Osteoblast (primary cell): ENCODE measurements around the gene SP2. TPM values are rescaled to one million over a fixed set of nuclear protein-coding genes. Genes with fewer than 3 reads are reported as not detected.

Source experiments
- DNase-seq: peaks from one replicate; pipeline ENCODE4 v3.0.0; 2011; ENCODE audit warnings: low spot score, mixed read lengths; ENCODE audit not compliant: insufficient read length; ENCODE audit errors: missing footprints
- H2AFZ ChIP-seq: 2 replicates; pipeline ENCODE4 v1.6.0; 2011; ENCODE audit warnings: mild to moderate bottlenecking, low read length
- H3K27ac ChIP-seq: 2 replicates; pipeline ENCODE4 v1.5.1; 2011; ENCODE audit warnings: mild to moderate bottlenecking, low read depth, low read length, moderate library complexity
- H3K27me3 ChIP-seq: 2 replicates; pipeline ENCODE4 v1.6.0; 2012; ENCODE audit warnings: mild to moderate bottlenecking, control low read depth, inconsistent platforms, low read length, moderate library complexity; ENCODE audit not compliant: insufficient read depth
- H3K36me3 ChIP-seq: 2 replicates; pipeline ENCODE4 v1.5.1; 2011; ENCODE audit warnings: mild to moderate bottlenecking, low read length, control low read depth, moderate library complexity; ENCODE audit not compliant: insufficient read depth
- H3K4me1 ChIP-seq: 2 replicates; pipeline ENCODE4 v1.5.1; 2011; ENCODE audit warnings: mild to moderate bottlenecking, low read length, control low read depth, moderate library complexity; ENCODE audit not compliant: insufficient read depth
- H3K4me2 ChIP-seq: 2 replicates; pipeline ENCODE4 v1.6.0; 2011; ENCODE audit warnings: mild to moderate bottlenecking, low read length; ENCODE audit not compliant: insufficient read depth
- H3K4me3 ChIP-seq: fragments of 200-600 bp; sonication (generic); 3 replicates; pipeline ENCODE4 v1.5.1; 2012; ENCODE audit warnings: mild to moderate bottlenecking, low read length, inconsistent platforms; ENCODE audit not compliant: insufficient read depth
- H3K79me2 ChIP-seq: 2 replicates; pipeline ENCODE4 v1.6.0; 2012; ENCODE audit warnings: mild to moderate bottlenecking, low read length, control low read depth, inconsistent platforms; ENCODE audit not compliant: insufficient read depth
- H3K9me3 ChIP-seq: 2 replicates; pipeline ENCODE4 v1.5.1; 2011; ENCODE audit warnings: low read depth, low read length, control low read depth
- H4K20me1 ChIP-seq: 2 replicates; pipeline ENCODE4 v1.6.0; 2012; ENCODE audit warnings: mild to moderate bottlenecking, low read length, control low read depth; ENCODE audit not compliant: insufficient read depth
- total RNA-seq: library from RNA; depleted of rRNA; stranded (reverse); fragments of >200 nt; gene quantifications from 2 replicates; pipeline ENCODE4 v1.2.3, GENCODE V29; 2012
- TF ChIP-seq, protein P1 (sequence below): IDR thresholded peaks from 2 replicates; pipeline ENCODE4 v1.5.1; 2011; ENCODE audit warnings: mild to moderate bottlenecking, low read depth, low read length, moderate library complexity; ENCODE audit errors: extremely low read depth

Gene SP2
- total RNA-seq, result 2.4 and 2.5 TPM in 2 replicates

DNA sequence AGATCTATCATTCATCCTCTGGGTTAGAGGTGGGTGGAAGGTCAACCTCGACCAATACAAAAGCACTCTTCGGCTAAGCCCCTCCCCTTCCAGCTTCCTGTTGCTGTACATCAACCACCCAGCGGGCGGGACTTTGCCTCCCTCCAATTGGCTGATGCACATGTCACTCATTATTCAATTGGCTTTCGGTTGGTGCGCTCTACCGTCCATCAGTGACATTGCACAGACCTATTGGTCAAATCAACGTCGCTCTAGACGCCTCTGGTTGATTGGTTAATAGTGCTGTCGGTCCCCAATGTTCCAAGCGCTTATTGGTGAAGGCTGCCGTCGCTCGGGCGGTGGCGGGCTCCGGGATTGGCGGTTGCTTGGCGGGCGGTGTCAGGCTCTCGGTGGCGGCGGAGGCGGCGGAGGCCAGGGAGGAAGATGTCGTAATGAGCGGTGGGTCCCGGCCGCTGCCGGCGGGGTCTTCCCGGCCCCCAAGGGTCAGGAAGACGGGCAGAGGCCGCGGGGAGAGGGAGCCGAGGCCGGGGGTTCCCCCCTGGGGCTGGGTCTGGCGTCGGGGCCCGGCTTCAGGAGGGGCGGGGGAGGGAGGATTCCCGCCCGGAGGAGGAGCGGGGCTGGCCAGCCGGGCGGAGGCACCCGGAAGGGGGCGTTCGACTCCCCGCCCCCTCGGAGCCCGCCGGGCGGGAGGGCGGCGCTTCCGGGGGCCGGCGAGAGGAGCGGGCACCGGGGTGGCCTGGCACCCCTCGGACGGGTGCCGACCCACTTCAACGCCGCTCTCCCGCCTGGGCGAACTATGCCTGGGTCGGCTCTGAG lies at the start of gene SP2:
SP2 (plus strand) TSS at position 381 of the 816 bp plus-strand sequence; CDS start at position 432, 51 bp downstream.
- H3K79me2 ChIP-seq, result peaks cover 42% of the 10 kb centered on the region
- no peaks in the 10 kb centered on the region for H4K20me1 ChIP-seq
- H3K27ac ChIP-seq, result peak within 1 kb of the TSS; percentile 90

DNA sequence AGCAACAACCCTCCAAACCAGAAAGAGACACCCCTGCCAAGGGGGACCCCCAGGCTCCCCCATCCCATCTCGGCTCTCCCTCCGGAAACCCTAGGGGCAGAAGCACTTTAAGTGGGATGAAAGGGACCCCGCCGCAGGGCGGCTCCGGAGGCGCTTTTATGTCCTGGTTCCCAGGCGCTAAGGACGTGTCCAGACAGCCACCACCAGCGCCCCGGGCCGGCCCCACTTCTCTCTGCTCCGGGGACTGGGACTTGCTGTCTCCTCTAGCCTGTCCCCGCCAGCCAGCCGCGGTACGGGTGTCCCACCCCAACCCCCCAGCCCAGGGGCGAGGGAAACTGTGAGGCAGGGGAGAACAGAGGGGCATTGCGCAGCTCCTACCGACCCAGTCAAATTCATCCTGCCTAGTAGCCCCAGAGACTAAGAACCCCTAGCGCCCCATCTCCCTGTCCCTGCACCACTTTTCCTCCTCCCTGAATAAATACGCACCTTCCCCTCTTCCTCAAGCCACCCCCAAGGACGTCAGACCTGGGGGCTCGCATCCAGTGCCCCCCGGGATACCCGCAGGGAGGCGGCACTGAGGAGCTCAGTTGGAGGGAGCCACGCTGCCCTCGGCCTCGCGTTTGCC lies 49.2 kb upstream of the SP2 start:
- Histone ChIP-seq H3K27me3 (peaks cover 48% of the 10 kb centered on the region), H3K9me3 (no peaks in the 10 kb centered on the region), H4K20me1 (no peaks in the 10 kb centered on the region), H3K79me2 (no peaks in the 10 kb centered on the region), H3K27ac (no peak overlapping the region), H3K4me1 (peaks cover 31% of the 10 kb centered on the region), H3K4me2 (no peak overlapping the region), H3K36me3 (no peaks in the 10 kb centered on the region), H3K4me3 (peak overlapping the region; percentile 33), H2AFZ (no peak overlapping the region)
- peak; percentile 66 for DNase-seq
- TF ChIP-seq, protein P1, sequence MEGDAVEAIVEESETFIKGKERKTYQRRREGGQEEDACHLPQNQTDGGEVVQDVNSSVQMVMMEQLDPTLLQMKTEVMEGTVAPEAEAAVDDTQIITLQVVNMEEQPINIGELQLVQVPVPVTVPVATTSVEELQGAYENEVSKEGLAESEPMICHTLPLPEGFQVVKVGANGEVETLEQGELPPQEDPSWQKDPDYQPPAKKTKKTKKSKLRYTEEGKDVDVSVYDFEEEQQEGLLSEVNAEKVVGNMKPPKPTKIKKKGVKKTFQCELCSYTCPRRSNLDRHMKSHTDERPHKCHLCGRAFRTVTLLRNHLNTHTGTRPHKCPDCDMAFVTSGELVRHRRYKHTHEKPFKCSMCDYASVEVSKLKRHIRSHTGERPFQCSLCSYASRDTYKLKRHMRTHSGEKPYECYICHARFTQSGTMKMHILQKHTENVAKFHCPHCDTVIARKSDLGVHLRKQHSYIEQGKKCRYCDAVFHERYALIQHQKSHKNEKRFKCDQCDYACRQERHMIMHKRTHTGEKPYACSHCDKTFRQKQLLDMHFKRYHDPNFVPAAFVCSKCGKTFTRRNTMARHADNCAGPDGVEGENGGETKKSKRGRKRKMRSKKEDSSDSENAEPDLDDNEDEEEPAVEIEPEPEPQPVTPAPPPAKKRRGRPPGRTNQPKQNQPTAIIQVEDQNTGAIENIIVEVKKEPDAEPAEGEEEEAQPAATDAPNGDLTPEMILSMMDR, result no peak

More for the DNA sequence above, at the start of gene SP2:
- no peaks in the 10 kb centered on the region for H3K9me3 ChIP-seq
- peak within 1 kb of the TSS; percentile 86 for H3K4me3 ChIP-seq
- DNase-seq, result peak; percentile 99
- H3K4me1 ChIP-seq, result peaks cover 36% of the 10 kb centered on the region
- TF ChIP-seq, protein P1, result no peak
- H3K36me3 ChIP-seq, result no peaks in the 10 kb centered on the region
- H3K27me3 ChIP-seq, result no peaks in the 10 kb centered on the region
- H2AFZ ChIP-seq, result peak within 1 kb of the TSS; percentile 87
- H3K4me2 ChIP-seq, result peak within 1 kb of the TSS; percentile 93

DNA sequence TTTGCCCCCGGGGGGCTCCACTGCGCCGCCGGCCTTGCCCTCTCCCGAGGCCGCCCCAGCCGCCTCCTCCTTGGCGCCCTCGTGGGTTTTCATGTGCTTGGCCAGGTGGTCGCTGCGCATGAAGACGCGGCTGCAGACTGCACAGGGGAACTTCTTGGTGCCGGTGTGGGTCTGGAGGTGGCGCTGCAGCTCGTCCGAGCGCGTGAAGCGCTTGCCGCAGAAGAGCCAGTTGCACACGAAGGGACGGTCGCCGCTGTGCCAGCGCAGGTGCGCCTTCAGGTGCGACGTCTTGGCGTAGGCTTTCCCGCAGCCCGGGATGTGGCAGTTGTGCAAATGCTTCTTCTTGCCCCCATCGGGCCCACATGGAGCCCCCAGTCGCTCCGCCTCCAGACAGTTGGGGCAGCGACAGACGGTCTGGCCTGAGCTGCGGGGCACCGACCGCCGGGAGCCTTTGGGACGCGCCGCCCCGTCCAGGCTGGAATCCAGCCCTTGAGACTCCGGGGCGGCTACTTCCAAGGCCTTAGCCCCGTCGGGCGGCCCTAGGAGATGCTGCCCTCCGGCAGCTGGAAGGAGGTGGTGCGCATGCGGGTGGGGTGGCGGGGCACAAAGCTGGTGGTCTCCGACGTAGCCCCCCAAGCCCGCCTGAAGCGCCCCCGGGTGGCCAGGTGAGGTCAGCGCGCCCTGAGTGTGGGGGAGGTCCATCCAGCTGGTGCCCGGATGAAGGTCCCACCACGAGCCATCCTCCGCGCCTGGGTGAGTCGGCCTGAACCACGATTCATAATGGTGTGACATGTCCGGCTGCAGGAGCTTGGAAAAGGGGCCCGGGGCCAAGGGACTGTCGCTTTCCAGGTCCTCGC lies 48.5 kb upstream of the SP2 start:
- Histone ChIP-seq H3K4me1 (peaks cover 34% of the 10 kb centered on the region), H3K4me2 (no peak overlapping the region), H3K79me2 (no peaks in the 10 kb centered on the region), H3K27ac (no peak overlapping the region), H3K27me3 (peaks cover 56% of the 10 kb centered on the region), H3K4me3 (peak overlapping the region; percentile 33), H3K36me3 (no peaks in the 10 kb centered on the region), H4K20me1 (no peaks in the 10 kb centered on the region), H3K9me3 (no peaks in the 10 kb centered on the region), H2AFZ (no peak overlapping the region)
- TF ChIP-seq, protein P1, result peak; percentile 21
- DNase-seq, result peak; percentile 80
